COLO668 (cell line): Measurements from ENCODE around the gene SPAG4.

Experiments used
- DNase-seq: peaks from one replicate; lab custom pipeline; 2025; ENCODE audit not compliant: unreplicated experiment; lab: John Stamatoyannopoulos, UW

Gene SPAG4

DNA sequence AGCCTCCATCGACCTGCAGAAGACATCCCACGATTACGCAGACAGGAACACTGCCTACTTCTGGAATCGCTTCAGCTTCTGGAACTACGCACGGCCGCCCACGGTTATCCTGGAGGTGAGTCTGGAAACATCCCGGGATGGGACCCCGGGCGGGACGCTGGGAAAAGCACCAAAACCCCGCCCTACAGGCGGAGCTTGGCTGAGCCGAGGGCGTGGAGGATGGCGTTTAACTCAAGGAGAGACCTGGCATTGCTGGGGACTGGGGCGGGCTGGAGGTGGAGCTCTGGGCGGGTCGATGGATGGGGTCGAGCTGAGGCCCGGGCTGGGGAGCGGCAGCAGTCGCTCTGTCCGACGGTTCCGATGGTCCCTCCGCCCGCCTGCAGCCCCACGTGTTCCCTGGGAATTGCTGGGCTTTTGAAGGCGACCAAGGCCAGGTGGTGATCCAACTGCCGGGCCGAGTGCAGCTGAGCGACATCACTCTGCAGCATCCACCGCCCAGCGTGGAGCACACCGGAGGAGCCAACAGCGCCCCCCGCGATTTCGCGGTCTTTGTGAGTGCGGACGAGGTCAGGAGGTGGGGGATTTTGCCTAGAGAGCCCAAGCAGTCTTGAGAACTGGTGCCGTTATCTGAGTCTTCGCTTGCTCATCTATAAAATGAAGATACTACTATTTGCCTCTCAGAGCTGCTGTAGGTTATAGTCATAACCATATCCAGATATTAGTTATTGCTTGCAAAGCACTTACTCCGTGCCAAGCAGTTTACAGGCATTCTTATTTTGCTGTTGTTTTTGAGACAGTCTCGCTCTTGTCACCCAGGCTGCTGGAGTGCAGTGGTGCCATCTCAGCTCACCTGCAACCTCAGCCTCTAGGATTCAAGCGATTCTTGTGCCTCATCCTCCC is 3.8 kb downstream of the SPAG4 start:
- peak; percentile 84 for DNase-seq

GRCh38 chr20:35620818-35621559 is 5.4 kb downstream of the SPAG4 start:
- DNase-seq = no peak

DNA sequence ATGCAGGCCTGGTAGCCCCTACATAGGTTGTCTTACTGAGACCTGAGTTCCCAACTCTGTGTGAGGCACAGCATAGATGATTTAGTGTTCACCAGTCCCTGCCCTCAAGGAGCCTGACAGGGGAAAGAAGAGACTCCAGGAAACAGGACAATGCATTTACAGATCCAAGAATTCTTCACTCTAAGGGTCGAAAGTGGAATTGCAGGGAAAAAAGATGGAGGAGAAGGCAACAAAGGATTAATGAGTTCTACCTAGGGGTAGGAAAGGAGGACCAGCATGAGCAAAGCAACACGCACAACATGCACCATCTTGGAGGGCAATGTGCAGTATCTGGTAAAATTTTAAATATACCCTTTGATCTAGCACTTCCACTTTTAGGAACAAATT is 5.9 kb downstream of the SPAG4 start:
- DNase-seq = no peak

- DNase-seq = no peak
Observed at GRCh38 chr20:35625584-35626385, 10.2 kb downstream of the SPAG4 start.

DNA sequence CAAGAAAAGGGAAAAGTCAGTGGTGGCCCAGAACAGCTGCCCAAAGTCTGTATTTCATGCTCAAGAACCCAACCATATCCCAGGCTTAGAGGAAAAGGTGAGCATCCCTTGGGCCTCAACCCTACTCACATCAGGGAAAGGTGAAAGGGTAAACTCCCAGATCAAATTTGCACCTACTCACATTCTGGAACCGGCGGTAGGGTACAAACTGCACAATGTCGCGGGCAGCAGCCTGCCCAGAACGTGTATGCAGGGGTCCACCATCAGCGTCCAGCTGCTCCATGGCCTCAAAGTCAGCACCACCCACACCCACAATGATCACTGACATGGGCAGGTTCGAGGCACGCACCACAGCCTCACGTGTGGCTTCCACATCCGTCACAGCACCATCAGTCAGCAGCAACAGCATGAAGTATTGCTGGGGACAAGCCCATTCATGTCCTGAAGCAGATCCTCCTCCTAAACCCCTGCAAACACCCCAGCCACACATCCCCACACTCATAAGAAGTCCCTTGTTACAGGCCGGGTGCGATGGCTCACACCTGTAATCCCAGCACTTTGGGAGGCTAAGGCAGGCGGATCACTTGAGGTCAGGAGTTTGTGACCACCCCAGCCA is 10.9 kb downstream of the SPAG4 start:
- no peak for DNase-seq

- no peak for DNase-seq
Observed at GRCh38 chr20:35627121-35627520, 11.5 kb downstream of the SPAG4 start.

- no peak for DNase-seq
Observed at GRCh38 chr20:35629427-35630145, 14.0 kb downstream of the SPAG4 start.

DNA sequence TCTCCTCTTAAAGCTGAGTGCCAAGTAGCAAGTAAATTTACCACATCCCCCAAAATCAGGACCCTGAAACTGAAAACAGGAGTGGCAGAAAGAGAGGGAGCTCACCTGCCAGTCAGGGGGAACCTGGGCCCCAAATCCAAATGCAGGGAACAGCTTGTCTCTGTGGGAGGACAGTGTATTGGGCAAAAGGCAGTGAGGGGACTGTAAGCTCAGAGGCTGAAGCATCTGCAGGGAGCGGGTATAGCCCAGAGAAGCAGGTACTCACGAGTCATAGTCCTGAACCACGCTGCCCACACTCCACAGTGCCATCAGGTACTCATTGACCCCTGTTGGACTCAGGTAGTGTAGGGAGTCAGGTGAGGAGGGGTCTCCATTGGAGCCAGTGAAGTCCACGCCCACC is 15.0 kb downstream of the SPAG4 start:
- DNase-seq = no peak

DNA sequence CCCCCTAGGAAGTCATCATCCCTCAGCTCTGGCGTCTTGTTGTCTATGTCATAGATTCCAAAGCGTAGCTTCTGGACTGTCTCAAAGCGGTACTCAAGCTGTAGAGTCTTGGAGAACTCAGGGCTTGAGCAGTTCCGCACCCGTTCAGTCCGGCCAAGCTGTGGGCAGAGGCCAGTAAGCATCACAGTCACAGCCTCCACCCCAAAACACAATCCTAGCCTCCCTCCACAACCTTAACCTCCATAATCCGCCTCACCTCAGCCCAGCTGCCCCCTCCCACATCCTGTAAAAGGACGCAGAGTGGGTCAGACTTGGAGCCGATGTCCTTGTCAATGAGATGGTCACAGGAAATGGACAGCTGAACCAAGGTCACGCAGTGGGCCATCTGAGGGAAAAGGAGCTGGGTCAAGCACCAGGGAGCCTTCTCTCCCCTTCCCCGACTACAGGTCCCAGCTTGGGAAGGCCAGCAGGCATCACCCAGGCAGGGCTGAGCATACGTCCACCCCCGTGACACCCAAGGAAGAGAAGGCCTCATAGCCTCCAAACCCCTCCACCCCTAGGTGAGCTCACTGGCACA is 17.0 kb downstream of the SPAG4 start:
- no peak for DNase-seq

DNA sequence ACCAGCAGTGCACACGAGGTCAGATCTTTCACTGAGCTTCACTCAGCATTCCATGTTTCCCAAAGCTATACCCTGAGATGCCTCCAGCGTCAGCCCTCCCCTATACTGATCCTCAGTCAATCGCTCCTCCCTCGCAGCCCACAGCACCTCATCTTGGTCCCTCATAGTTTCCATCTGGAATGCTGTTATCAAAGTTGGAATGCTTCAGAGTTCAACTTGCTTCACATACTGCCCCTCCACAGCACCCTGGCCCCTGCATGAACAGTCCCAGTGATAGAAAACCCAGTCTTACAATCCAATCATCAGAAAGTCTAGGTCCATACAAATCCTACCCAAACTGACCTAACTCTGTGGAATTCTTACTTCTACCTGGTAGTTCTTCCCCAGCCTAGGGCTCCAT is 20.0 kb downstream of the SPAG4 start:
- no peak for DNase-seq

DNA sequence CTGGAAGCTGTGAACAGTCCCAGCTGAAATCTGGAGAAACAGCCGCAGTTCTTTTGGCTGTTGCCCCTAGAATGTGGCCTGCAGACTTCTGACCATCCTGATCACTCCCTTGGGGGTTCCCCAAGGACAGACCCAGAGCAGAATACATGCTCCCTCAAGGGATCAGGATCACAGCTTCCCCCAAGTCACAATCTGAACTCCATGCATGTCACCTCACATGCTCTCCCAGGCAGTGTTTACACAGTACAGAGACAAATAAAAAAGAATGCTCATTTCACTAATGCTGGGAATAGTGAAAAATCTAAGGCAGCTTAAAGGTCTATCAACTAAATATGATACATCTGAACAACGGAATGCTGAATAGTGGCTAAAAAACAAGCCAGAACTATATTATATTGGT is 20.5 kb downstream of the SPAG4 start:
- DNase-seq = no peak

DNA sequence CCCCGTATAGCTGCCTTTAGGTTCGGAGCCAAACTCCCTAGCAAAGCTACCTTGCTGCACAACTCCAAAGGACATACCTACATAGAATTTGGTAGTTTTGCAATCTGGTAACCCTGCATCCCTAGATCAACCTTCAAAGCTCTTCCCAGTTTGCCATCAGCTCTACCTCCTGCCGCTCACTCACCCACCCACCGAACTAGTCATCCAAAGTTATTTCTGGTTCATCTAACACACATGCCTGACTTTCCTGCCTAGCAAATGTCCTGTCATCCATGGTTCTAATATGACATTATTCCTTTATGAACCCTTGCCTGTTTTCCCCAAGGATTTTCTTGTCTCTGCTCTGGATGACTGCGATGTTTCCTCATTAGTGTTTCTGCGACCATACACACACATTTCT is 21.6 kb downstream of the SPAG4 start:
- DNase-seq = no peak

- DNase-seq = no peak
Observed at GRCh38 chr20:35638751-35639150, 23.1 kb downstream of the SPAG4 start.

DNA sequence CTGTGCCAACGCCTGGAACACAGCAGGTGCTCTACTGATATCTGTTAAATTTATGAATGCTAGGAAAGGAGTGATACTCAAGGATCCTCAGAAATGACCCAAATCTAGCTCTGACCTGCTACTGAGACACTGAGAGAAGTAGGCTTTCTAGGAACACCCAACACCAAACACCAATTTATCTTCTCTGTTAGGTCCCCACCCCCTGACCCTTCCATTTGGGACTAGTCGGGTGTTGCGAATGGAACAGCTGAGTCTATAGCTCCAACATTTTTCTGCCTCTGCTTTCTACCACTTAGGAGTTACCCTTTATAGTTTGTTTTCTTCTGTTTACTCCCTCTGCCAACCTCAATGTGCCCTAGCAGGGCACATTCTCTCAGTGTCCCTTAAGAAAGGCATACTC is 25.1 kb downstream of the SPAG4 start:
- DNase-seq = no peak

- no peak for DNase-seq
Observed at GRCh38 chr20:35641743-35642142, 26.1 kb downstream of the SPAG4 start.

GRCh38 chr20:35643045-35643444 is 27.4 kb downstream of the SPAG4 start:
- no peak for DNase-seq

- DNase-seq = no peak
Observed at GRCh38 chr20:35644806-35645205, 29.2 kb downstream of the SPAG4 start.

GRCh38 chr20:35648836-35649235 is 33.2 kb downstream of the SPAG4 start:
- DNase-seq = no peak

DNA sequence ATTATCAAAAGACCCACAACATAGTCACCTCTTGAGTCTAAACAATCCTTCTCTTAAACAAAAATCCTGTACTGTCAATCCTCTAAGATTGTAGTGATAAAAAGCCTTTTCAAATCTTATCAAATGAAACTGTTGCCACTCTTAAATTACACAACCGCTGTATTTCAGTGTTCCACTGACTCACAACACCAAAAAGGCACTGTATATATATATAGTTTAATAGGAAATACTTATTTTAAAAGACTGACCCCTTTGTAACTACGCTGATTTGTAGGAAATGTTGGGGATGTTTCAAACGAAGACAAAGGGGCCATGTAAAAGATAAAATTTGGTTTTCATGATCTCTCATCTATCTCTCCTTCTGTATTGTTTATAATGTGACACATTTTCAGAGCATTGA is 35.0 kb downstream of the SPAG4 start:
- DNase-seq = no peak

GRCh38 chr20:35651958-35652357 is 36.3 kb downstream of the SPAG4 start:
- DNase-seq = no peak
